Embryonic facial prominence (tissue), 1 donor: ENCODE results near the gene SHD.
"Not testable (repeated sequence)": the region's sequence is repeated elsewhere in the genome, so short reads cannot be mapped to it uniquely, and the experiment has no call there.

ENCODE experiments used
- DNase-seq: peaks from one replicate; pipeline ENCODE4 v3.0.0-alpha.2; 2016; ENCODE audit errors: extremely low spot score

The SHD gene

GRCh38 chr19:4267101-4267900, 11.8 kb upstream of the SHD start:
- DNase-seq, result no peak

GRCh38 chr19:4267901-4268815, 10.9 kb upstream of the SHD start:
- no peak for DNase-seq

- no peak for DNase-seq
Measured at GRCh38 chr19:4268816-4269430, 10.1 kb upstream of the SHD start.

- DNase-seq, result no peak
Measured at GRCh38 chr19:4272894-4273293, 6.2 kb upstream of the SHD start.

- not testable (repeated sequence) for DNase-seq
Measured at GRCh38 chr19:4274321-4274686, 4.8 kb upstream of the SHD start.

- DNase-seq, result no peak
Measured at GRCh38 chr19:4277191-4277696, 1.8 kb upstream of the SHD start.

GRCh38 chr19:4278010-4278409, 1.1 kb upstream of the SHD start:
- no peak for DNase-seq

- DNase-seq, result no peak
Measured at GRCh38 chr19:4279267-4279529, 132 bp downstream of the SHD start.

GRCh38 chr19:4279530-4280422, 710 bp downstream of the SHD start:
- no peak for DNase-seq

- no peak for DNase-seq
Measured at GRCh38 chr19:4284176-4284958, 5.3 kb downstream of the SHD start.

GRCh38 chr19:4284974-4285373, 5.9 kb downstream of the SHD start:
- DNase-seq, result no peak

- DNase-seq, result not testable (repeated sequence)
Measured at GRCh38 chr19:4286141-4286540, 7.1 kb downstream of the SHD start.

GRCh38 chr19:4288091-4288777, 9.2 kb downstream of the SHD start:
- no peak for DNase-seq

- no peak for DNase-seq
Measured at GRCh38 chr19:4291184-4291732, 12.2 kb downstream of the SHD start.

GRCh38 chr19:4292515-4292914, 13.4 kb downstream of the SHD start:
- no peak for DNase-seq

- no peak for DNase-seq
Measured at GRCh38 chr19:4294389-4294788, 15.3 kb downstream of the SHD start.

GRCh38 chr19:4295972-4296771, 17.1 kb downstream of the SHD start:
- DNase-seq, result no peak

GRCh38 chr19:4297901-4298809, 19.1 kb downstream of the SHD start:
- DNase-seq, result no peak
